Body of pancreas (tissue), 4 donors: Measurements from ENCODE around the gene ARHGEF7. TPM values are rescaled to one million over a fixed set of nuclear protein-coding genes. Genes with fewer than 3 reads are reported as not detected.

Experiments used
- ATAC-seq: fragments of 150-250 bp; one replicate; pipeline ENCODE4 v1.9.1; 2016
- DNase-seq, 4 donors: peaks; one replicate each; pipeline ENCODE4 v3.0.0-alpha.2; 2019
- H3K27ac ChIP-seq, 4 donors: fragments of 200-600 bp; sonication (generic); 1 replicate in 3 of 4; 2 replicates in 1 of 4; pipeline versions ENCODE4 v1.5.1 to v1.6.1; 2016 to 2019; ENCODE audit warnings: mild to moderate bottlenecking in 1 of 4, mixed read lengths in 1 of 4, moderate library complexity in 1 of 4
- H3K27me3 ChIP-seq, 2 donors: fragments of 200-600 bp; sonication (generic); one replicate each; pipeline ENCODE4 v1.6.0; 2016; ENCODE audit warnings: mild to moderate bottlenecking in 1 of 2
- H3K36me3 ChIP-seq, 2 donors: fragments of 200-600 bp; sonication (generic); replicated peaks in 1 of 2; 2 replicates each; pipeline ENCODE4 v1.5.1; 2016; ENCODE audit warnings: low read depth in 2 of 2; ENCODE audit not compliant: insufficient read depth in 1 of 2
- H3K4me1 ChIP-seq: fragments of 200-600 bp; sonication (generic); one replicate; pipeline ENCODE4 v1.6.0; 2016
- H3K4me3 ChIP-seq, 2 donors: fragments of 200-600 bp; sonication (generic); 1 replicate in 1 of 2; 2 replicates in 1 of 2; pipeline ENCODE4 v1.5.1; 2016 to 2019
- H3K9me3 ChIP-seq, 3 donors: fragments of 200-600 bp; sonication (generic); 1 replicate in 2 of 3; 2 replicates in 1 of 3; pipeline ENCODE4 v1.5.1; 2016
- CTCF ChIP-seq, 7 experiments: fragments of 450-650 bp in 4 of 7; fragments of 200-600 bp in 3 of 7; sonication (generic) in 3 of 7; IDR thresholded peaks; one replicate each; pipeline ENCODE4 v1.5.1; 2016 to 2019; ENCODE audit warnings: antibody characterized with exemption in 7 of 7
- POLR2A ChIP-seq, 3 donors: fragments of 450-650 bp; IDR thresholded peaks; one replicate each; pipeline ENCODE4 v1.6.1; 2016; ENCODE audit warnings: antibody characterized with exemption in 3 of 3, mild to moderate bottlenecking in 2 of 3
- WGBS, 2 donors: methylation state at CpG; one replicate each; pipeline ENCODE4 v1.1.5; 2017; 5-methylcytosine and 5-hydroxymethylcytosine counted together
- intact Hi-C: fragments of 100-400 bp; cut with DNase I; formaldehyde crosslinking; loops from one replicate; pipeline ENCODE4 v1.15.1; 2023
- total RNA-seq, 2 donors: library from RNA; depleted of rRNA; stranded (reverse); fragments of >200 nt; gene quantifications; one replicate each; pipeline ENCODE4 v1.1.0, GENCODE V29; 2016

ARHGEF7 gene
- total RNA-seq, 2 donors from 2014 or later, result 27.5 to 81.4 TPM

DNA sequence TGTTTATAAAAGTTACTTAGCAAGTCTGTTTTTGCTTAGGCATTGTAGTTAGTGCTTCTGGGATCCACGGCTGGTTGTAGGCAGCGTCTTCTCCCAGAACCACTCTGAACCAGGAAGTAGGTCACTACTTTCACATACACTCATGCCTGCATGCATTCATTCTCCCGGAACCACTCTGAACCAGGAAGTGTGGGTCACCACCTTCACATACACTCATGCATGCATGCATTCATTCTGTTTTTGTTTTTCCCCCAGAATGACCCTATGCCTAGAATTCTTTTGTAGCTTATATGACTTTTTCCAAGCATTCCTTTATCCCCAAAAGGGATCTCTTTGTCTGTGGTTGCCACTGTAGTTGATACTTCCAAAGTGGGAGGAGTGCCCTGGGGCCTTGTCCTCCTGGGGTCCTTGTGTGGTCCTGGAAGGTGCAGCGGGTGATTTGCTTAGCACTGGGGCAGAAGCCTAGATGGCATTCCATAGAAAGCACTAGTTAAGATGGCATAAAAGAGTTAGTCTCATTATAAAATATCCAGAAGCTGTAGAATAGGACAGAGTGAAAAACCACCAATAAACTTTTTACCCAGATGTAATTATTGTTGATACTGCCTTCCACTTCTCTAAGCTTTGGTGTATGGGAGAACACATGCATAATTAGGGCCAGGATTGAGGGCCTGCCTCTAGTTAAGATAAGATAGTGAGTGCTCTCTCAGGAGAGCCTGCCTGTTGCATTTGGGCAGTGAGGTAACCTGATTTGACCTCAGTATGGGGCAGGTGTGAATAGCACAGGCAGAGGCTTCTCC lies 136.7 kb downstream of the ARHGEF7 start:
- no peaks in the 10 kb centered on the region for H3K27me3 ChIP-seq
- no peak overlapping the region for H3K4me3 ChIP-seq
- WGBS, 2 donors, result 91% methylated on average over 4 of the region's 4 CpGs
- ATAC-seq (no peak), DNase-seq (no peak)
- no peak overlapping the region for H3K27ac ChIP-seq
- no peaks in the 10 kb centered on the region for H3K9me3 ChIP-seq
- no peaks in the 10 kb centered on the region for H3K36me3 ChIP-seq
- H3K4me1 ChIP-seq, result peaks cover 33% of the 10 kb centered on the region
- no peak for TF ChIP-seq POLR2A (IDR thresholded peaks at IDR 0.05)
- TF ChIP-seq CTCF (IDR thresholded peaks at IDR 0.05), result no peak
- intact Hi-C loops, result no loop called here

DNA sequence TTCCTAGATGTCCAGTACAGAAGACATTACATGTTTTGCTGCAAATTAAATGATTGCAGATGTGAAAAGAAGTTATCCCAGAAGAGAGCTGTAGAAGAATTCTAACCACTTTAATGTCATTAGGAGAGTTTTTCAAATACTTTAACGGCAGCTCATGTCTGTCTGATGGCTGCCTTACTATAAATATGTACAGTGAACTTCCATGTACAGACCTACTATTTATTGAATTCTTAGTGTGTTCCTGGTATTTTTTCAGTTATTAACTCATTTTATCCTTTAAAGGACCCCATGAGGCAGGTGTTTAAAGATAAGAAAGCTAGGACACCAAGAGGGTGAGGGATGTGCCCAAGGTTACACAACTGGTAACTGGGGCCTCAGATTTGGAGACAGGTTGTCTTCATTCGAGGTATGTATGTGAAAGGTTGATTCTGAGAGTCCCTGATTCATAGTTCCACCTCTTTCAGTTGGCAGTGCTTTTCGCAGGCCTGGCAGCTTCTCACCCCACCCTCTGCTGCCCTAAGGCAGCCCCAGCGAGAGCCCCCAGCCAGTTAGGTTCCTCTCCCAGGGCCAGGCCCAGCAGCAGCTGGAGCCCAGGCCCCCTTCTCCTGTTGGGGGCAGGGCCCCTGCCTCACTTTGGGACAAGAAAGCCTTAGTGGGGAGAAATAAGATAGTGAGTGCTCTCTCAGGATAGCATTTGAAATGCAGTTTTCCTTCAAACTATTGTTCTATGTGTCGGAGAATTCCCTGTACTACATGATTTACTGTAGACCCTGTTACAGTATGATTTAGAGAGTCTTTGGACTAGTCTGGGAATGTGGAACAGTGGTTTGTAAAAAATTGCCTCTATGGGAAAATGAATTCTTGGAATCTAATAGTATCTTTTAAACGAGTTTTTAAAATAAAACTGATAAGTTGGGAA lies 137.6 kb downstream of the ARHGEF7 start:
- 72 to 74% methylated on average over 6 of the region's 6 CpGs for WGBS, 2 donors
- DNase-seq, result no peak
- no peak for TF ChIP-seq CTCF (IDR thresholded peaks at IDR 0.05)
- ATAC-seq, result no peak
- H3K27me3 ChIP-seq, result no peaks in the 10 kb centered on the region
- intact Hi-C loops, result no loop called here
- H3K36me3 ChIP-seq, result no peaks in the 10 kb centered on the region
- H3K27ac ChIP-seq, result no peak overlapping the region
- H3K9me3 ChIP-seq, result no peaks in the 10 kb centered on the region
- H3K4me3 ChIP-seq, result no peak overlapping the region
- peaks cover 26% of the 10 kb centered on the region for H3K4me1 ChIP-seq

- H3K36me3 ChIP-seq, result no peaks in the 10 kb centered on the region
- H3K27ac ChIP-seq, result no peak overlapping the region
- H3K9me3 ChIP-seq, result no peaks in the 10 kb centered on the region
- ATAC-seq (no peak), DNase-seq (no peak)
- no peaks in the 10 kb centered on the region for H3K27me3 ChIP-seq
- intact Hi-C loops, result no loop called here
- H3K4me3 ChIP-seq, result no peak overlapping the region
- H3K4me1 ChIP-seq, result peaks cover 19% of the 10 kb centered on the region
- WGBS, 2 donors, result 92 to 97% methylated on average over 9 of the region's 9 CpGs
- TF ChIP-seq POLR2A (IDR thresholded peaks at IDR 0.05) (no peak), CTCF (IDR thresholded peaks at IDR 0.05) (no peak)
Observed at GRCh38 chr13:111253365-111253872, 138.3 kb downstream of the ARHGEF7 start.

GRCh38 chr13:111255228-111255790 lies 140.2 kb downstream of the ARHGEF7 start:
- ATAC-seq (no peak), DNase-seq (no peak)
- H3K36me3 ChIP-seq, result no peaks in the 10 kb centered on the region
- no peak overlapping the region for H3K4me3 ChIP-seq
- H3K27me3 ChIP-seq, result no peaks in the 10 kb centered on the region
- intact Hi-C loops, result no loop called here
- no peak for TF ChIP-seq POLR2A (IDR thresholded peaks at IDR 0.05)
- no peak for TF ChIP-seq CTCF (IDR thresholded peaks at IDR 0.05)
- no peak overlapping the region for H3K27ac ChIP-seq
- 97 to 98% methylated on average over 9 to 10 of the region's 10 CpGs for WGBS, 2 donors
- no peaks in the 10 kb centered on the region for H3K9me3 ChIP-seq
- H3K4me1 ChIP-seq, result peaks cover 6% of the 10 kb centered on the region
